HG03039 (cell line): ENCODE results near the gene URB1.
"Not testable (repeated sequence)": the region's sequence is repeated elsewhere in the genome, so short reads cannot be mapped to it uniquely, and the experiment has no call there.

Source experiments
- ATAC-seq: cut with Tn5 transposase; IDR thresholded peaks from one replicate; pipeline ENCODE4 v1.9.1; 2021; ENCODE audit warnings: mild to moderate bottlenecking, moderate library complexity; ENCODE audit not compliant: unreplicated experiment

Gene URB1

GRCh38 chr21:32392880-32393676 is at the start of gene URB1:
TSS of gene URB1 (minus strand) at chr21:32393012. CDS start at chr21:32392910, 102 bp downstream.
- ATAC-seq = peak; percentile 92

- no peak for ATAC-seq
Observed at GRCh38 chr21:32437729-32438128, 44.9 kb upstream of the URB1 start.

- not testable (repeated sequence) for ATAC-seq
Observed at GRCh38 chr21:32432982-32433660, 40.3 kb upstream of the URB1 start.

GRCh38 chr21:32427958-32428623 is 35.3 kb upstream of the URB1 start:
- ATAC-seq = no peak

GRCh38 chr21:32426592-32427051 is 33.8 kb upstream of the URB1 start:
- ATAC-seq = no peak

GRCh38 chr21:32426066-32426465 is 33.3 kb upstream of the URB1 start:
- no peak for ATAC-seq

- no peak for ATAC-seq
Observed at GRCh38 chr21:32425628-32426027, 32.8 kb upstream of the URB1 start.

GRCh38 chr21:32424674-32425073 is 31.9 kb upstream of the URB1 start:
- no peak for ATAC-seq

- ATAC-seq = no peak
Observed at GRCh38 chr21:32424191-32424535, 31.4 kb upstream of the URB1 start.

GRCh38 chr21:32423320-32424190 is 30.7 kb upstream of the URB1 start:
- ATAC-seq = no peak

GRCh38 chr21:32422064-32422463 is 29.3 kb upstream of the URB1 start:
- ATAC-seq = no peak

- ATAC-seq = no peak
Observed at GRCh38 chr21:32418146-32418545, 25.3 kb upstream of the URB1 start.

GRCh38 chr21:32415451-32416398 is 22.9 kb upstream of the URB1 start:
- ATAC-seq = no peak

- no peak for ATAC-seq
Observed at GRCh38 chr21:32414579-32415358, 22.0 kb upstream of the URB1 start.

- ATAC-seq = no peak
Observed at GRCh38 chr21:32413697-32414578, 21.1 kb upstream of the URB1 start.

GRCh38 chr21:32413015-32413504 is 20.2 kb upstream of the URB1 start:
- ATAC-seq = no peak

GRCh38 chr21:32412162-32413014 is 19.6 kb upstream of the URB1 start, which contains the start of gene EVA1C:
TSS of gene EVA1C (plus strand) at chr21:32412706. CDS start at chr21:32412854, 148 bp downstream.
- ATAC-seq = no peak
